Measurements from ENCODE around the gene DCC. TPM values are rescaled to one million over a fixed set of nuclear protein-coding genes. Genes with fewer than 3 reads are reported as not detected.

DCC gene
- total and polyA plus RNA-seq, 9 donors = under 0.01 to 0.77 (median 0.30) TPM; not detected in 3

DNA sequence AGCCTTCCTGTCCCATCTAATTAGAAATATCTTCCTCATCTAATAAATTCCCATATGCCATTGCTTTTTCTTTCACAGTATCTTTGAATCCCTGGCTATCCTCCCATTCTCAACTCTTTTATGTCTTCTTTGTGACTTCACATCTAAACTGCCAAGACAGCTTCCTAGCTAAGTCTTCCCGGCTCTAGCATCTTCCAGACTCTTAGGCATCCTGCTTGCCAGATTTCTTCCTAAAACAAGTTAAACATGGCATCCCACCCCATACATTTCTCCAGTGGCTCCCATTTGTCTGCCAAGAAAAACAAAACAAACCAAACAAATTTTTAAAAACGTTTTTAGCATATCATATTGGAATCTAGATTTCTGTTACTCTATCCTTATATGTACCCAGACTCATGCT is 1132.5 kb downstream of the DCC start:
- intact Hi-C loops (cut with DNase I) = no loop called here
- 35 to 42% (median 40%) methylated on average over 2 of the region's 2 CpGs for WGBS, 3 donors
- DNase-seq = no peak
- TF ChIP-seq POLR2A (IDR thresholded peaks at IDR 0.05) = no peak
- TF ChIP-seq, protein P1, sequence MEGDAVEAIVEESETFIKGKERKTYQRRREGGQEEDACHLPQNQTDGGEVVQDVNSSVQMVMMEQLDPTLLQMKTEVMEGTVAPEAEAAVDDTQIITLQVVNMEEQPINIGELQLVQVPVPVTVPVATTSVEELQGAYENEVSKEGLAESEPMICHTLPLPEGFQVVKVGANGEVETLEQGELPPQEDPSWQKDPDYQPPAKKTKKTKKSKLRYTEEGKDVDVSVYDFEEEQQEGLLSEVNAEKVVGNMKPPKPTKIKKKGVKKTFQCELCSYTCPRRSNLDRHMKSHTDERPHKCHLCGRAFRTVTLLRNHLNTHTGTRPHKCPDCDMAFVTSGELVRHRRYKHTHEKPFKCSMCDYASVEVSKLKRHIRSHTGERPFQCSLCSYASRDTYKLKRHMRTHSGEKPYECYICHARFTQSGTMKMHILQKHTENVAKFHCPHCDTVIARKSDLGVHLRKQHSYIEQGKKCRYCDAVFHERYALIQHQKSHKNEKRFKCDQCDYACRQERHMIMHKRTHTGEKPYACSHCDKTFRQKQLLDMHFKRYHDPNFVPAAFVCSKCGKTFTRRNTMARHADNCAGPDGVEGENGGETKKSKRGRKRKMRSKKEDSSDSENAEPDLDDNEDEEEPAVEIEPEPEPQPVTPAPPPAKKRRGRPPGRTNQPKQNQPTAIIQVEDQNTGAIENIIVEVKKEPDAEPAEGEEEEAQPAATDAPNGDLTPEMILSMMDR (IDR thresholded peaks at IDR 0.05) = no peak
- TF ChIP-seq EP300 (IDR thresholded peaks at IDR 0.05) = no peak
- Histone ChIP-seq H3K9me3 (no peaks in the 10 kb centered on the region), H3K27me3 (no peaks in the 10 kb centered on the region), H3K4me1 (ENCODE audit: insufficient read depth) (no peaks in the 10 kb centered on the region), H3K27ac (no peak overlapping the region), H3K36me3 (no peaks in the 10 kb centered on the region), H3K4me3 (no peak overlapping the region)

DNA sequence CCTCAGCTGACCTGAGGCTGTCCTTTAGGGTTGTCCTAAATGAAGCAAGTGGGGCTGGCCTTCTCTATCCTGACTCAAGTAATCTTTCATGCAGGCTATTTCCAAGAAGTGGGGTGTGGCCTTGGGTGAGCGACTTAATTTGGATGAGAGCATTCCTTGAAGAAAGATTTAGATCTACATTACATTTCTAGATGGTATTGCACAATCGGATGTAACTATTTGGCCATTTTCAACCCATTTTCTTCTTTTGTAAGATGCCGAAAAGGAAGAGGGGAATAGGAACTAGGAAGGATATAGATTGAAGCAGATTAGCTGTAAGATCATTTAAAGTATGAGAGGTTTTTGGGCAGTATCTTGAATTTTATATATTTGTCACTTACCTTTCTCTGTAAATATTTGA is 1138.2 kb downstream of the DCC start:
- no peak for DNase-seq
- Histone ChIP-seq H3K9me3 (no peaks in the 10 kb centered on the region), H3K4me1 (ENCODE audit: insufficient read depth) (no peaks in the 10 kb centered on the region), H3K27ac (no peak overlapping the region), H3K4me3 (no peak overlapping the region), H3K27me3 (no peaks in the 10 kb centered on the region), H3K36me3 (no peaks in the 10 kb centered on the region)
- WGBS, 3 donors = 85 to 92% (median 90%) methylated on average over 3 of the region's 3 CpGs
- TF ChIP-seq EP300 (IDR thresholded peaks at IDR 0.05) (no peak), POLR2A (IDR thresholded peaks at IDR 0.05) (no peak)
- TF ChIP-seq, protein P1 (IDR thresholded peaks at IDR 0.05) = no peak
- intact Hi-C loops (cut with DNase I) = no loop called here

DNA sequence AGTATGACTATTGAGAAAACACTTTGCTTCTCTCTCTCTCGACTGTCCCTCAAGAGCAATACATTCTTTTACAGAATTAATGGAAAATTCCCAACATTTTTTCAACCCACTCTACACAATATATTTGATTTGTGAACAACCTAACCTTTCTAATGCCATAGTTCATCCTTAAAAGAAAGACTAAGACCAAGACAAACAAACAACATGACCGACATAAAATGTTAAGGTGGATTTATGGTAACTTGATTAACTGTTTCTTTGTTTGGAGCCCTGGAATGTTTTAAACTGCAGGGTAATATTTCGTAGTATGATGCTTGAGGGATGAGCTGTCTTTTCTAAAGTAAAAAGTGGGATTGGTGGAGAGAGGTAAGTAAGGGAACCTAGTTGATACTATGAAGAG is 1146.3 kb downstream of the DCC start:
- intact Hi-C loops (cut with DNase I) = no loop called here
- WGBS, 3 donors = 40 to 50% (median 45%) methylated on average over 3 of the region's 3 CpGs
- no peak for DNase-seq

DNA sequence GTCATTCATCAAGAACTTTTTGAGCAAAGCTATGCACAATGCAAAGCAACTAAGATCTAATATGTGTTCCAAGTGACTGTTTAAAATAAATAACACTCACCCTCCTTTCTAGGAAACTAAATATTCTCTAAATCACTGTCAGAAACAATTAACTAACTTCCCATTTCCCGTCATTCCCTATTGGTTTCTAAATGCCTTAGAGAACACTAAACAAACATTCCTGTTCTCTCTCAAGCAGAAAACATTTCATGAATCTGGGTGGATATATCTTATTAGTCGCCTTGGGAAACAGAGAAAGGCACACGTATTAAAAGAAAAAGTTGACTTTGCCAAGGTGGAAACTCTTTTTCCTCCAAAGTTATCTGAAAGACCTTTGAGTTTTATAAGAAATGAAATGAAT is 1149.3 kb downstream of the DCC start:
- Histone ChIP-seq H3K4me1 (ENCODE audit: insufficient read depth) (no peaks in the 10 kb centered on the region), H3K4me3 (no peak overlapping the region), H3K27me3 (no peaks in the 10 kb centered on the region), H3K9me3 (no peaks in the 10 kb centered on the region), H3K27ac (no peak overlapping the region), H3K36me3 (no peaks in the 10 kb centered on the region)
- TF ChIP-seq EP300 (IDR thresholded peaks at IDR 0.05) = no peak
- TF ChIP-seq POLR2A (IDR thresholded peaks at IDR 0.05) = no peak
- TF ChIP-seq, protein P1 (IDR thresholded peaks at IDR 0.05) = no peak
- 13 to 20% (median 14%) methylated on average over 3 of the region's 3 CpGs for WGBS, 3 donors
- intact Hi-C loops (cut with DNase I) = no loop called here
- DNase-seq = no peak

More for the DNA sequence above, 1146.3 kb downstream of the DCC start:
- Histone ChIP-seq H3K36me3 (no peaks in the 10 kb centered on the region), H3K4me1 (ENCODE audit: insufficient read depth) (no peaks in the 10 kb centered on the region), H3K4me3 (no peak overlapping the region), H3K27ac (no peak overlapping the region), H3K9me3 (no peaks in the 10 kb centered on the region), H3K27me3 (no peaks in the 10 kb centered on the region)
- TF ChIP-seq POLR2A (IDR thresholded peaks at IDR 0.05) (no peak), EP300 (IDR thresholded peaks at IDR 0.05) (no peak)
- TF ChIP-seq, protein P1 (IDR thresholded peaks at IDR 0.05) = no peak
